WTC11 (cell line): Measurements from ENCODE around the gene ARG1. TPM values are rescaled to one million over a fixed set of nuclear protein-coding genes. Genes with fewer than 3 reads are reported as not detected.

Source experiments
- ATAC-seq: fragments of 200-7000 bp; cut with Tn5 transposase; 2 replicates; pipeline ENCODE4 v1.10.0; 2021; ENCODE audit warnings: mild to moderate bottlenecking, moderate library complexity
- CTCF ChIA-PET: fragments of 300-600 bp; sonication (Branson Sonifier 250); formaldehyde crosslinking; loops from one replicate; lab custom pipeline; 2021; ENCODE audit warnings: antibody characterized with exemption; lab: Charles Lee
- POLR2A ChIA-PET: fragments of 350-600 bp; sonication (Branson Sonifier 250); formaldehyde crosslinking; loops from one replicate; lab custom pipeline; 2021; ENCODE audit warnings: antibody characterized with exemption; lab: Charles Lee
- DNase-seq: peaks from one replicate; pipeline ENCODE4 v3.0.0; 2021; ENCODE audit warnings: low spot score
- H3K27ac Mint-ChIP-seq: 2 replicates; pipeline ENCODE4 v1.8.0; 2021; ENCODE audit warnings: mixed read lengths
- H3K27me3 Mint-ChIP-seq: 2 replicates; pipeline ENCODE4 v1.8.0; 2021; ENCODE audit warnings: low read depth, mild to moderate bottlenecking, moderate library complexity, mixed read lengths
- H3K36me3 Mint-ChIP-seq: 2 replicates; pipeline ENCODE4 v1.8.0; 2021; ENCODE audit warnings: mixed read lengths
- H3K4me1 Mint-ChIP-seq: 2 replicates; pipeline ENCODE4 v1.8.0; 2022; ENCODE audit warnings: mixed read lengths
- H3K4me3 Mint-ChIP-seq: 2 replicates; pipeline ENCODE4 v1.8.0; 2021; ENCODE audit warnings: mild to moderate bottlenecking, moderate library complexity, mixed read lengths
- H3K9me3 Mint-ChIP-seq: 2 replicates; pipeline ENCODE4 v1.8.0; 2021; ENCODE audit warnings: mixed read lengths
- CREB1 ChIP-seq: sonication (generic); formaldehyde crosslinking; IDR thresholded peaks from 2 replicates; pipeline ENCODE4 v1.8.0; 2023; ENCODE audit warnings: mild to moderate bottlenecking, missing genetic modification reagents
- CREM ChIP-seq: sonication (generic); formaldehyde crosslinking; IDR thresholded peaks from 2 replicates; pipeline ENCODE4 v1.8.1; 2022; ENCODE audit warnings: mild to moderate bottlenecking, missing genetic modification reagents, moderate library complexity
- ELF4 ChIP-seq: sonication (generic); formaldehyde crosslinking; IDR thresholded peaks from 2 replicates; pipeline ENCODE4 v1.8.1; 2022; ENCODE audit warnings: low read depth, mild to moderate bottlenecking, moderate library complexity, missing genetic modification reagents
- ETV6 ChIP-seq: sonication (generic); formaldehyde crosslinking; IDR thresholded peaks from 2 replicates; pipeline ENCODE4 v1.8.1; 2022; ENCODE audit warnings: mild to moderate bottlenecking, missing genetic modification reagents
- IRF2 ChIP-seq: sonication (generic); formaldehyde crosslinking; IDR thresholded peaks from 2 replicates; pipeline ENCODE4 v1.8.0; 2022; ENCODE audit warnings: low read depth, missing genetic modification reagents, borderline replicate concordance
- JUN ChIP-seq: sonication (generic); formaldehyde crosslinking; IDR thresholded peaks from 2 replicates; pipeline ENCODE4 v1.8.0; 2023; ENCODE audit warnings: mild to moderate bottlenecking, missing genetic modification reagents
- MYBL2 ChIP-seq: sonication (generic); formaldehyde crosslinking; IDR thresholded peaks from 2 replicates; pipeline ENCODE4 v1.8.1; 2023; ENCODE audit warnings: mild to moderate bottlenecking, moderate library complexity, missing genetic modification reagents
- NR3C1 ChIP-seq: sonication (generic); formaldehyde crosslinking; conservative IDR thresholded peaks from 2 replicates; pipeline ENCODE4 v1.8.1; 2023; ENCODE audit warnings: low read depth, mild to moderate bottlenecking, missing genetic modification reagents
- SP1 ChIP-seq: sonication (generic); formaldehyde crosslinking; conservative IDR thresholded peaks from 2 replicates; pipeline ENCODE4 v1.8.1; 2022; ENCODE audit warnings: missing genetic modification reagents
- ZNF396 ChIP-seq: fragments of 250-450 bp; sonication (Bioruptor Pico); IDR thresholded peaks from 2 replicates; pipeline ENCODE4 v1.8.0; 2021; ENCODE audit warnings: mild to moderate bottlenecking, moderate library complexity, borderline replicate concordance
- total RNA-seq: library from RNA; stranded (reverse); gene quantifications from 3 replicates; pipeline ENCODE4 v1.2.3, GENCODE V29; 2021
- TF ChIP-seq, protein P1 (sequence below): fragments of 250-450 bp; sonication (Bioruptor Pico); IDR thresholded peaks from 2 replicates; pipeline ENCODE4 v1.9.0; 2021; ENCODE audit warnings: mild to moderate bottlenecking
- TF ChIP-seq, protein P2 (sequence below): sonication (generic); formaldehyde crosslinking; IDR thresholded peaks from 2 replicates; pipeline ENCODE4 v1.8.1; 2023; ENCODE audit warnings: mild to moderate bottlenecking, missing genetic modification reagents
- TF ChIP-seq, protein P3 (sequence below): sonication (generic); formaldehyde crosslinking; IDR thresholded peaks from 2 replicates; pipeline ENCODE4 v1.8.1; 2022; ENCODE audit warnings: mild to moderate bottlenecking, moderate library complexity, missing genetic modification reagents
- TF ChIP-seq, protein P4 (sequence below): sonication (generic); formaldehyde crosslinking; IDR thresholded peaks from 2 replicates; pipeline ENCODE4 v1.8.0; 2023; ENCODE audit warnings: missing genetic modification reagents, mild to moderate bottlenecking, borderline replicate concordance
- TF ChIP-seq, protein P5 (sequence below): fragments of 250-450 bp; sonication (Bioruptor Pico); IDR thresholded peaks from 2 replicates; pipeline ENCODE4 v1.9.0; 2021; ENCODE audit warnings: mild to moderate bottlenecking, borderline replicate concordance
- TF ChIP-seq, protein P6 (sequence below): fragments of 250-450 bp; sonication (Bioruptor Pico); IDR thresholded peaks from 2 replicates; pipeline ENCODE4 v1.8.0; 2021; ENCODE audit warnings: mild to moderate bottlenecking
- TF ChIP-seq, protein P7 (sequence below): sonication (generic); formaldehyde crosslinking; IDR thresholded peaks from 2 replicates; pipeline ENCODE4 v1.8.1; 2022; ENCODE audit warnings: low read depth, mild to moderate bottlenecking, moderate library complexity, missing genetic modification reagents, borderline replicate concordance
- TF ChIP-seq, protein P8 (sequence below): fragments of 250-450 bp; sonication (Bioruptor Pico); conservative IDR thresholded peaks from 2 replicates; pipeline ENCODE4 v1.9.0; 2021; ENCODE audit warnings: mild to moderate bottlenecking

The ARG1 gene
- total RNA-seq, 1 experiment from 2014 or later, result 0.15 TPM

DNA sequence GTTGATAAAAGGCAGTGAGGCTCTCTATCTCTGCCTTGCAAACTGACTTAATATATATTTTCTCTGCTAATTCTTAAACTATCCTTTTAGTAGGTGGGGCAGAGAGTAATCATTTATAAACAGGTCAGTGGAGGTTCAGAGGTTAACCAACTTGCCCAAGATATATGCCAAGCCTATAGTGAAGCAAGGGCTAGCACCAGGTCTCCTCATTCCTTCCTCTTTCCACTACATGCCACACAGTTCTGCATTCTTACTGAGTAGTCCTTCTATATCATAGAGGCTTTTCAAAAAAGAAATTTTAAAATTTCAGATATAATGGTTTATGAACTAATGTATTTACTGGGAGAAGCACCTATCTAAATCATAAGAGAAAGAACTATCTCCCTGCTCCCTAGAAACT is 8.5 kb downstream of the ARG1 start:
- ChIA-PET CTCF (no interaction called here), POLR2A (no interaction called here)
- DNase-seq, result no peak
- ATAC-seq, result no peak
- H3K36me3 Mint-ChIP-seq, result peaks cover 7% of the 10 kb centered on the region; the same call in 1 of the 2 replicates
- no peaks in the 10 kb centered on the region for H3K27me3 Mint-ChIP-seq
- no peak overlapping the region for H3K4me3 Mint-ChIP-seq
- no peaks in the 10 kb centered on the region for H3K9me3 Mint-ChIP-seq
- peaks cover 7% of the 10 kb centered on the region for H3K4me1 Mint-ChIP-seq
- TF ChIP-seq SP1 (CRISPR knock-in tag) (no peak), ZNF396 (CRISPR knock-in tag) (no peak), MYBL2 (CRISPR knock-in tag) (no peak)
- TF ChIP-seq, protein P1, sequence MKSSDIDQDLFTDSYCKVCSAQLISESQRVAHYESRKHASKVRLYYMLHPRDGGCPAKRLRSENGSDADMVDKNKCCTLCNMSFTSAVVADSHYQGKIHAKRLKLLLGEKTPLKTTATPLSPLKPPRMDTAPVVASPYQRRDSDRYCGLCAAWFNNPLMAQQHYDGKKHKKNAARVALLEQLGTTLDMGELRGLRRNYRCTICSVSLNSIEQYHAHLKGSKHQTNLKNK (CRISPR knock-in tag), result no peak
- TF ChIP-seq, protein P2, sequence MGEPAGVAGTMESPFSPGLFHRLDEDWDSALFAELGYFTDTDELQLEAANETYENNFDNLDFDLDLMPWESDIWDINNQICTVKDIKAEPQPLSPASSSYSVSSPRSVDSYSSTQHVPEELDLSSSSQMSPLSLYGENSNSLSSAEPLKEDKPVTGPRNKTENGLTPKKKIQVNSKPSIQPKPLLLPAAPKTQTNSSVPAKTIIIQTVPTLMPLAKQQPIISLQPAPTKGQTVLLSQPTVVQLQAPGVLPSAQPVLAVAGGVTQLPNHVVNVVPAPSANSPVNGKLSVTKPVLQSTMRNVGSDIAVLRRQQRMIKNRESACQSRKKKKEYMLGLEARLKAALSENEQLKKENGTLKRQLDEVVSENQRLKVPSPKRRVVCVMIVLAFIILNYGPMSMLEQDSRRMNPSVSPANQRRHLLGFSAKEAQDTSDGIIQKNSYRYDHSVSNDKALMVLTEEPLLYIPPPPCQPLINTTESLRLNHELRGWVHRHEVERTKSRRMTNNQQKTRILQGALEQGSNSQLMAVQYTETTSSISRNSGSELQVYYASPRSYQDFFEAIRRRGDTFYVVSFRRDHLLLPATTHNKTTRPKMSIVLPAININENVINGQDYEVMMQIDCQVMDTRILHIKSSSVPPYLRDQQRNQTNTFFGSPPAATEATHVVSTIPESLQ (CRISPR knock-in tag), result no peak
- no peak overlapping the region for H3K27ac Mint-ChIP-seq

DNA sequence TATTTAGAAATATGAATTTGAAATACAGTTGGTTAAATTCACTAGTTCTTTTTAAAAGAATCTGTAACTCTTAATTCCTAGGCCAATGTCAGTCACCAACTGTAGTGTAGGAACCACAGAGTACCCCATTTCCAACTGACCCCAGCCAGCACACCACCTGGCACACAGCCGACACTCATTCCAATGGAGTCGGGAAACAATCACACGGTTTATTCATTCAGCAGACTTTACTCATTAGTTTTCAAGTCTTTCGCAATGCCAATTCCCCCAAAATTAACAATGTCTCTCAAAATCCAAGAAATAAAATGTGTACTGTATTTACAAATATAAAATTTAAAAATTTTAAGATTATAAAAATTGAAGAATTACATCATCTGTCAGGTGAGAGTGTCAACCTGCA is 13.5 kb downstream of the ARG1 start:
- peaks cover 31% of the 10 kb centered on the region for H3K36me3 Mint-ChIP-seq
- no peaks in the 10 kb centered on the region for H3K4me1 Mint-ChIP-seq
- TF ChIP-seq IRF2 (no peak), NR3C1 (CRISPR knock-in tag) (no peak), ETV6 (CRISPR knock-in tag) (no peak), CREB1 (CRISPR knock-in tag) (no peak), SP1 (CRISPR knock-in tag) (no peak), CREM (no peak), JUN (no peak), ELF4 (no peak)
- TF ChIP-seq, protein P3, sequence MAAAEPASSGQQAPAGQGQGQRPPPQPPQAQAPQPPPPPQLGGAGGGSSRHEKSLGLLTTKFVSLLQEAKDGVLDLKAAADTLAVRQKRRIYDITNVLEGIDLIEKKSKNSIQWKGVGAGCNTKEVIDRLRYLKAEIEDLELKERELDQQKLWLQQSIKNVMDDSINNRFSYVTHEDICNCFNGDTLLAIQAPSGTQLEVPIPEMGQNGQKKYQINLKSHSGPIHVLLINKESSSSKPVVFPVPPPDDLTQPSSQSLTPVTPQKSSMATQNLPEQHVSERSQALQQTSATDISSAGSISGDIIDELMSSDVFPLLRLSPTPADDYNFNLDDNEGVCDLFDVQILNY (CRISPR knock-in tag), result no peak
- TF ChIP-seq, protein P4, sequence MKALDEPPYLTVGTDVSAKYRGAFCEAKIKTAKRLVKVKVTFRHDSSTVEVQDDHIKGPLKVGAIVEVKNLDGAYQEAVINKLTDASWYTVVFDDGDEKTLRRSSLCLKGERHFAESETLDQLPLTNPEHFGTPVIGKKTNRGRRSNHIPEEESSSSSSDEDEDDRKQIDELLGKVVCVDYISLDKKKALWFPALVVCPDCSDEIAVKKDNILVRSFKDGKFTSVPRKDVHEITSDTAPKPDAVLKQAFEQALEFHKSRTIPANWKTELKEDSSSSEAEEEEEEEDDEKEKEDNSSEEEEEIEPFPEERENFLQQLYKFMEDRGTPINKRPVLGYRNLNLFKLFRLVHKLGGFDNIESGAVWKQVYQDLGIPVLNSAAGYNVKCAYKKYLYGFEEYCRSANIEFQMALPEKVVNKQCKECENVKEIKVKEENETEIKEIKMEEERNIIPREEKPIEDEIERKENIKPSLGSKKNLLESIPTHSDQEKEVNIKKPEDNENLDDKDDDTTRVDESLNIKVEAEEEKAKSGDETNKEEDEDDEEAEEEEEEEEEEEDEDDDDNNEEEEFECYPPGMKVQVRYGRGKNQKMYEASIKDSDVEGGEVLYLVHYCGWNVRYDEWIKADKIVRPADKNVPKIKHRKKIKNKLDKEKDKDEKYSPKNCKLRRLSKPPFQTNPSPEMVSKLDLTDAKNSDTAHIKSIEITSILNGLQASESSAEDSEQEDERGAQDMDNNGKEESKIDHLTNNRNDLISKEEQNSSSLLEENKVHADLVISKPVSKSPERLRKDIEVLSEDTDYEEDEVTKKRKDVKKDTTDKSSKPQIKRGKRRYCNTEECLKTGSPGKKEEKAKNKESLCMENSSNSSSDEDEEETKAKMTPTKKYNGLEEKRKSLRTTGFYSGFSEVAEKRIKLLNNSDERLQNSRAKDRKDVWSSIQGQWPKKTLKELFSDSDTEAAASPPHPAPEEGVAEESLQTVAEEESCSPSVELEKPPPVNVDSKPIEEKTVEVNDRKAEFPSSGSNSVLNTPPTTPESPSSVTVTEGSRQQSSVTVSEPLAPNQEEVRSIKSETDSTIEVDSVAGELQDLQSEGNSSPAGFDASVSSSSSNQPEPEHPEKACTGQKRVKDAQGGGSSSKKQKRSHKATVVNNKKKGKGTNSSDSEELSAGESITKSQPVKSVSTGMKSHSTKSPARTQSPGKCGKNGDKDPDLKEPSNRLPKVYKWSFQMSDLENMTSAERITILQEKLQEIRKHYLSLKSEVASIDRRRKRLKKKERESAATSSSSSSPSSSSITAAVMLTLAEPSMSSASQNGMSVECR, result no peak
- TF ChIP-seq, protein P5, sequence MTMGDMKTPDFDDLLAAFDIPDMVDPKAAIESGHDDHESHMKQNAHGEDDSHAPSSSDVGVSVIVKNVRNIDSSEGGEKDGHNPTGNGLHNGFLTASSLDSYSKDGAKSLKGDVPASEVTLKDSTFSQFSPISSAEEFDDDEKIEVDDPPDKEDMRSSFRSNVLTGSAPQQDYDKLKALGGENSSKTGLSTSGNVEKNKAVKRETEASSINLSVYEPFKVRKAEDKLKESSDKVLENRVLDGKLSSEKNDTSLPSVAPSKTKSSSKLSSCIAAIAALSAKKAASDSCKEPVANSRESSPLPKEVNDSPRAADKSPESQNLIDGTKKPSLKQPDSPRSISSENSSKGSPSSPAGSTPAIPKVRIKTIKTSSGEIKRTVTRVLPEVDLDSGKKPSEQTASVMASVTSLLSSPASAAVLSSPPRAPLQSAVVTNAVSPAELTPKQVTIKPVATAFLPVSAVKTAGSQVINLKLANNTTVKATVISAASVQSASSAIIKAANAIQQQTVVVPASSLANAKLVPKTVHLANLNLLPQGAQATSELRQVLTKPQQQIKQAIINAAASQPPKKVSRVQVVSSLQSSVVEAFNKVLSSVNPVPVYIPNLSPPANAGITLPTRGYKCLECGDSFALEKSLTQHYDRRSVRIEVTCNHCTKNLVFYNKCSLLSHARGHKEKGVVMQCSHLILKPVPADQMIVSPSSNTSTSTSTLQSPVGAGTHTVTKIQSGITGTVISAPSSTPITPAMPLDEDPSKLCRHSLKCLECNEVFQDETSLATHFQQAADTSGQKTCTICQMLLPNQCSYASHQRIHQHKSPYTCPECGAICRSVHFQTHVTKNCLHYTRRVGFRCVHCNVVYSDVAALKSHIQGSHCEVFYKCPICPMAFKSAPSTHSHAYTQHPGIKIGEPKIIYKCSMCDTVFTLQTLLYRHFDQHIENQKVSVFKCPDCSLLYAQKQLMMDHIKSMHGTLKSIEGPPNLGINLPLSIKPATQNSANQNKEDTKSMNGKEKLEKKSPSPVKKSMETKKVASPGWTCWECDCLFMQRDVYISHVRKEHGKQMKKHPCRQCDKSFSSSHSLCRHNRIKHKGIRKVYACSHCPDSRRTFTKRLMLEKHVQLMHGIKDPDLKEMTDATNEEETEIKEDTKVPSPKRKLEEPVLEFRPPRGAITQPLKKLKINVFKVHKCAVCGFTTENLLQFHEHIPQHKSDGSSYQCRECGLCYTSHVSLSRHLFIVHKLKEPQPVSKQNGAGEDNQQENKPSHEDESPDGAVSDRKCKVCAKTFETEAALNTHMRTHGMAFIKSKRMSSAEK (CRISPR knock-in tag), result no peak
- TF ChIP-seq, protein P6, sequence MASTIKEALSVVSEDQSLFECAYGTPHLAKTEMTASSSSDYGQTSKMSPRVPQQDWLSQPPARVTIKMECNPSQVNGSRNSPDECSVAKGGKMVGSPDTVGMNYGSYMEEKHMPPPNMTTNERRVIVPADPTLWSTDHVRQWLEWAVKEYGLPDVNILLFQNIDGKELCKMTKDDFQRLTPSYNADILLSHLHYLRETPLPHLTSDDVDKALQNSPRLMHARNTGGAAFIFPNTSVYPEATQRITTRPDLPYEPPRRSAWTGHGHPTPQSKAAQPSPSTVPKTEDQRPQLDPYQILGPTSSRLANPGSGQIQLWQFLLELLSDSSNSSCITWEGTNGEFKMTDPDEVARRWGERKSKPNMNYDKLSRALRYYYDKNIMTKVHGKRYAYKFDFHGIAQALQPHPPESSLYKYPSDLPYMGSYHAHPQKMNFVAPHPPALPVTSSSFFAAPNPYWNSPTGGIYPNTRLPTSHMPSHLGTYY (CRISPR knock-in tag), result no peak
- TF ChIP-seq, protein P7, sequence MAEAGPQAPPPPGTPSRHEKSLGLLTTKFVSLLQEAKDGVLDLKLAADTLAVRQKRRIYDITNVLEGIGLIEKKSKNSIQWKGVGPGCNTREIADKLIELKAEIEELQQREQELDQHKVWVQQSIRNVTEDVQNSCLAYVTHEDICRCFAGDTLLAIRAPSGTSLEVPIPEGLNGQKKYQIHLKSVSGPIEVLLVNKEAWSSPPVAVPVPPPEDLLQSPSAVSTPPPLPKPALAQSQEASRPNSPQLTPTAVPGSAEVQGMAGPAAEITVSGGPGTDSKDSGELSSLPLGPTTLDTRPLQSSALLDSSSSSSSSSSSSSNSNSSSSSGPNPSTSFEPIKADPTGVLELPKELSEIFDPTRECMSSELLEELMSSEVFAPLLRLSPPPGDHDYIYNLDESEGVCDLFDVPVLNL, result no peak
- TF ChIP-seq, protein P8, sequence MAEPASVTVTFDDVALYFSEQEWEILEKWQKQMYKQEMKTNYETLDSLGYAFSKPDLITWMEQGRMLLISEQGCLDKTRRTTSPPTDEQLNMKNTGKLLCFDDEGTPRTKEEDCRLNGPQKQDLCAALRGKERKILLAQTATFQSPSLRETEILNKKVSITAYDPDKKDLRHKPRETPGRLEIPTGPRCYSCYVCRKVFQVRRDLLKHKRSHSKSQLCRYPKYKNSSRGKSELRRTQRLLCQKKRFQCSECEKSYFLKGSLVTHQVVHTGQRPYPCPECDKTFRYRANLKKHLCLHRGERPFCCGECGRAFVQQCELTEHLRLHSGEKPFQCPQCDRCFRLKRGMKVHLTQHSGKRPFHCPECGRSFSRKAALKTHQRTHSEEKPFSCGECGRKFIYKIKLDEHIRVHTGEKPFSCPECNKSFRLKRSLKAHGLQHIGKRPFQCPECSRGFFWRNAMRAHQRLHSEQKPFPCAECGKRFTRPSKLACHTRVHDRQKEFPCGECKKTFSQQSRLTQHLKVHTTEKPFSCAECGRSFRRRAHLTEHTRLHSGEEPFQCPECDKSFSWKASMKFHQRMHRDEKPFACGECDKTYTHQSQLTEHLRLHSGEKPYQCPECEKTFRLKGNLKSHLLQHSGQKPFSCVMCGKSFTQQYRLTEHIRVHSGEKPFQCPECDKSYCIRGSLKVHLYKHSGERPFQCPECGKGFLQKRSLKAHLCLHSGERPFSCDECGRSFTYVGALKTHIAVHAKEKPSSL (CRISPR knock-in tag), result no peak
- H3K9me3 Mint-ChIP-seq, result no peaks in the 10 kb centered on the region
- no peak overlapping the region for H3K27ac Mint-ChIP-seq
- CTCF ChIA-PET, result interaction anchor here (2.6 kb wide), 1 partner anchor 42 kb away, joined by 20 read pairs; the partner anchor contains the start of gene MED23
- ATAC-seq, result no peak
- no peak overlapping the region for H3K4me3 Mint-ChIP-seq
- DNase-seq, result no peak
- POLR2A ChIA-PET, result no interaction called here
- no peaks in the 10 kb centered on the region for H3K27me3 Mint-ChIP-seq
